PFSK-1 (cell line): ENCODE results near the gene PCSK2.

Source experiments
- FOXP2 ChIP-seq: optimal IDR thresholded peaks from 2 replicates; pipeline ENCODE3; 2011; ENCODE audit warnings: borderline replicate concordance, control low read depth, inconsistent platforms; ENCODE audit not compliant: insufficient read depth; ENCODE audit errors: extremely low read length, extremely low read depth
- POLR2AphosphoS5 ChIP-seq: IDR thresholded peaks from 2 replicates; pipeline ENCODE4 v1.6.1; 2012; ENCODE audit warnings: low read depth, mild to moderate bottlenecking, control low read depth, low read length, moderate library complexity
- REST ChIP-seq, 2 experiments: IDR thresholded peaks; 2 replicates each; pipeline versions ENCODE4 v1.6.1 to v1.8.0; 2011 to 2012; ENCODE audit warnings: low read depth in 2 of 2, low read length in 2 of 2, control low read depth in 1 of 2, inconsistent platforms in 1 of 2, mild to moderate bottlenecking in 1 of 2, moderate library complexity in 1 of 2; ENCODE audit not compliant: insufficient read depth in 1 of 2

- TF ChIP-seq REST (IDR thresholded peaks at IDR 0.05; ENCODE audit: insufficient read depth in 1 of 2, low read depth in 2 of 2, low read length in 2 of 2) (no peak), FOXP2 (no peak), POLR2AphosphoS5 (no peak)
These were observed 194.7 kb downstream of the PCSK2 start for GRCh38 chr20:17421493-17421892.
